T-helper 22 cell (primary cell): ENCODE data around the gene SLC7A5.
"Not testable (repeated sequence)": the region's sequence is repeated elsewhere in the genome, so short reads cannot be mapped to it uniquely, and the experiment has no call there.

Experiments
- DNase-seq: peaks from one replicate; pipeline ENCODE4 v3.0.0-alpha.2; 2020; ENCODE audit warnings: low read depth

SLC7A5 gene

DNA sequence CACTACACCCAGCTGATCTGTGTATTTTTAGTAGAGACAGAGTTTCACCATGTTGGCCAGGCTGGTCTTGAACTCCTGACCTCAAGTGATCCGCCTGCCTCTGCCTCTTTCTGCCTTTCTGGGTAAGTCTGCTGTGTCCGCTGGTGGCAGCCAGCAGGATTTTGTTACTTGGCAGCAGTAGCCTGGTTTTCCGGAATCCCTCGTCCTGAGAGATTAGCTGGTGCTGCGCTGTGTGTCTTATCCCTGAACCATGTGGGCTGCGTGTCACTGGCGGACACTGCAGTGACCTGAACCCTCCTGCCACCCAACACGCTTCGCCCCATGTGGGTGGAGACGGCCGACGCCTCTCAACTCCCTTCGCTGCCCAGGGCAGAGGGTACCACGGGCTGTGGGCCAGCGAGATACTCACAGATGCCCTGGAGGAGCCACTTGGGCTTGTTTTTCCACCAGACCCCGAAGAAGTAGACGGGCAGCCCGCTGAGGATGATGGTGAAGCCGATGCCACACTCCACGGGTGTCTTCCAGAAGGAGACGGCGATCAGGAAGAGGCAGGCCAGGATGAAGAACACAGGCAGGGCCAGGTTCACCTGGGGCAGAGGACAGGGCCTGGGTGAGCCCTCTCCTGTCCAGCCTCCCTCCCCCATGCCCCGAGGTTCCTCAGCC, 35.2 kb downstream of the SLC7A5 start:
- no peak for DNase-seq

DNA sequence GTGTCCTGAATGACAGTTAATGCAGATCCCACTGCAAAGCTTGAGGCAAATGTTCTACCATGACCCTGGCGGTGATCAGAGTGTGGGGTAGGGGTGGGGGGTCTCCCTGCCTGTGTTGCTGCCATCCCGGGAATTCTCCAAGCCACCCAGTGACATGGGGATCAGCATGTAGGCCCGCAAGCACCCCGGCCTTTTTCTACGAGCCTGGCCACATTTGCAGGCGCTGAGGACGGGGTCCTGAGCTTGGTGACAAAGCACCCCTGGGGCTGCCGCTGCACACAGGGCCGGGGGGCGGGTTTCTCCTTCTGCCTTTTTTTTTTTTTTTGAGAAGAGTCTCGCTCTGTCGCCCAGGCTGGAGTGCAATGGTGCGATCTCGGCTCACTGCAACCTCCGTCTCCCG, 35.8 kb downstream of the SLC7A5 start:
- DNase-seq = no peak

DNA sequence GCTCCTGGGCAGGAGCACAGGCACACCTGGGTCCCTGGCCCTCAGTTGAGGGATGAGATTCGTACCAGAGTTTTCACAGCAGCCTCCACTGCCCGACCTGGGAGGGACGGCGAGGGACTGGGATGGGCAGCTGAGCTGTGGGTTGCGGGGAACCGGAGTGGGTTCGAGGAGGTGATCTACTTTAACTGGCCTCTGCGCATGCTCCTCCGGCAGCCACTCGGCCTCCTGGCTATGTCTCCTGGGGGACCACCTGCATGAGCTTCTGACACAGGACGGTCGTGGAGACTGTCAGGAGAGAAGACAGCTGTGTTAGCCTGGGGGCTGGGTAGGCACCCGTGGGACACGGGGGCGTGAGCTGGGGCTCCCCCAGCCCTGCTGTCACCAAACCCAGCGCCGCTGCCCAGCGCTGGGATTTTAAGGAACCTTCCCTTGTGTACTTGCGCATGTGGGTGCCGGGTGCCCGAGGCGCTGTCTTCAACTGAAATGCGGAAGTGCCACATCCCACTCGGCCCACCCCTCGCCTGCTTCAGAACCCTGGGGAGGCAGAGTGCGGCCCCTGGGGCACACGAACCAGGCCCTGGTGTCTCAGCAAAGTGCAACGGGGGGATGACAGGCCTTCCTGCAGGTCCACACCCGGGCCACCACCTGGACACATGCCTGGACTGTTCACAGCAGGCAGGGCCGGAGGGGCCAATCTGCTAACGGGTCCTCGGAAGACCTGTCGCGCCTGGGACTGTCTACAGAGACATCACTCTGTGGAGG, 36.4 kb downstream of the SLC7A5 start:
- DNase-seq = no peak

DNA sequence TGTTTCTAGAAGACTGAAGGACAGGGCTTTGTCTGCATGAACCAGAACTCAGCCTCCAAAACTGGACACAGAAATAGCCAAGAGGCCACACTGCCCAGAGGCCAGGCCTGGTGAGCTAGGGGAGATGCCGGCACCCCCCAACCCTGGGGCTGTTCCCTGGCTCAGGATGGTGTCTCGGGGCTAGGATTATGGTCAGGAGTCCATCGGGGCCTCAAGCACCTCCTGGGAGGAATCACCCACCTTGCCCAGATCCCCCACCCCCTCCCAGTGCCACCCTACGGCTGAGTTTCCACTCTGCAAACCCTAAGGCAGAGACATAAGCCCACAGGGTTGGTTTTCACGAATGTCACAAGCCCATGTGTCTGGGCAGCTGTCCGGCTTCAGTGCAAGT, 37.2 kb downstream of the SLC7A5 start:
- DNase-seq = no peak

DNA sequence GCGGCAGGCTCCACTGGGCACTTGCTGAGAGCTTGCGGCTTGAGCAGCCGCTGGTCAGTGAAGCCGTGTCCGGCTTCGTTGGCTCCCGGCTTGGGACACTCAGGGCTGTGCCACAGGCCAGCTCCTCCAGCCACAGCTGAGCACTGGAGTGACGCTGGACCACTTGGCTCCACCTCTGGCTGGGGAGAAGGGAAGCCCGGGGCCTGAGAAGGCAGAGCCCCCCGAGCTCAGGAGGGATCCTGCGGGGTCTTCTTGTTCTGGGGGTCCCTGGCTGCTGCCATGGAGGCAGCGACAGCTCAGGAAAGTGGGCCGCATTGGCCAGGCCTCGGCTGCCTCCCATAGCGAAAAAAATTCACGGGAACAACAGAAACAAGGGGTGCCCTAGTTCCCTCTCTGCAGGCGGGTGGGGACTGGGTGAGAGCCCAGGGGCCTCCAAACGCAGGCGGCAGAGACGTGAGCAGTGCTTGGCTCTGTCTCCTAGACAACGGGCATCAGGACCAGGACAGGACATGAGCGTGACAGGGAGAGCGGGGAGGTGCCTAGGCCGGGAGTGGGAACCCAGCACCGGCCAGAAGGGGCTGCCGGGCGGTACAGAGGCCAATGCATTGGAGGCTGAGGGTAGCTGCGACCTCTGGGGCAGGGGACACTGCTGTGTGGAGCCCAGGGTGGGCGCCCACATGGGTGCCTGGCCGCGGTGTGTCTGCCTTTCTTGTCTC, 37.7 kb downstream of the SLC7A5 start:
- DNase-seq = no peak

DNA sequence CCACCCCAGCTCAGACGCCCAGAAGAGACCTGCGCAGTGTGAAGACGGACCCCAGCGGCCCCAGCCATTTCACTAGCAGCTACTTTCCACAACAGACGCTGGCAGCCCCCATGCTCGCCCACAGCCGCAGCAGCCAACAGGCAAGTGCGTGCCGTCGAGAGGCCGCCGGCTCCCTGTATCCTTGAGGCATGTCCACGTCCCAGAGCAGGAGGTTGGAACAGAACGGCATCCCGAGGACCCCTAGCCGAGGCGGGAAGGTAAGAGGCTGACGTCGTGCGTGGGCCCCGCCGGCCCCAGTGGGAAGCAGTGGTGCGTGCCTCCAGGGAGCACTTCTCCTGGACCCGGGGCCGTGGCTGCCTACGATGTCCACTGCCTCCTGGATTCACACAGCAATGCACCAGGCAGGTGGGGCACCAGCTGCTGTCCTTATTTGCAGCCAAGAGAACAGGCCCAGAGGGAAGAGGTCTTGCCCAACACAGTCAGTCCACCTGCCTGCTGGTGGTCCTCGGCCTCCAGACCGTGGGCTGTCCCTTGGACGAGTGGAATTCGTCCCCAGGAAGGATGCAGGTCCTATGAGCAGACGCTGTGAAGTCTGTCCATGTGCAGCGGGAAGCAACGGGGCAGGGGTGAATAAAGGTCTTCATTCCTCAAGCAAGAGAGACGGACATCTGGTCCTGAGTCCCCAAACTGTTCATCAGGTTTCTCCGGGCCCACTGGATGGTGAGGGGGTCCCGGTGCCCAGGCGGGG, 38.5 kb downstream of the SLC7A5 start:
- no peak for DNase-seq

DNA sequence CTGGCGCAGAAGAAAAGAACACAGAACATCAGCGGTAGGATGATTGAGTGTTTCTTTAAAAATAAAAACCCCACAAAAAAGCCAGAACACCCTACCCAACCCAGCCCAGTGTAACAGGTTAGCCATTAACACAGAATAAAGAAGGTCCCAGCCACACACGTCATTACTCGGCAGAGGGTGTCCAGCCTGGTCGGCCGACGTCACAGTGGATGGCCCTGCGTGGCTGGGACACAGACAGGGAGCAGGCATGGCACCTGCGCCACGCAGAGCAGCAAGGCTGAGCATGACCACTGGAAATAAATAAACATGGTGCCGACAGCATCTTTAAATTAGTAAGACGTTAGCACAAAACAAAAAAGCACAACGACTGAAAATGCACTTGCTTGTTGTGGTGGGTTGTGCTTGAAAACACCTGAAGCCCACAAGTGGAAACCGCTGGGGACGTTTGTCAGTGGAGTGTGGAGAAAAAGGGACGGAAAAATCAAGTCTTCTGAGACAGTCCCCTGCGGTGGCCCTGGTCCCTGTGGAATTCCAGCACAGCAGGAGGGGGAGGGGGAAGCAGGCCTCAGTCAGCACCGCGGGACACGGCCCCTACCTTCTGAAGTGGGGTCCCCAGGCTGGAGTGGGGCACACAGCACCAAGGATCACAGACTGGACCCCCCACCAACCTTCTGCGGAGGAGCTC, 39.2 kb downstream of the SLC7A5 start:
- no peak for DNase-seq

DNA sequence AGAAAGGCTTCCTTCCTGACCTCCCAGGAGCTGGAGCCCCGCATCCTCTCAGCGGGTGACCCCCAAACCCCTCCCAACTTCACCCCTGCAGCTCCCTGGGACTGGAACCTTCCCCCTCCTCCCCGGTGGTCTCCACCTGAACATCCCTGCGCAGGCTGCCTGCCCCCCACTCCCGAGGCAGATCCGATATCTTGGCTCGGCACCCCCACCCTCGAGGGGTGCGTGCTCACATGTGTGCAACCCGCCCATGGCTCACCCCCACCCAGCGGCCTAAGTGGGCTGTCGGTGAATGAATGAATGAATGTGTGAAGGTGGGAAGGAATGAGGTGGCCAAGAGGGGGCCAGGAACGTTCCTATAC, 39.7 kb downstream of the SLC7A5 start:
- DNase-seq = no peak

DNA sequence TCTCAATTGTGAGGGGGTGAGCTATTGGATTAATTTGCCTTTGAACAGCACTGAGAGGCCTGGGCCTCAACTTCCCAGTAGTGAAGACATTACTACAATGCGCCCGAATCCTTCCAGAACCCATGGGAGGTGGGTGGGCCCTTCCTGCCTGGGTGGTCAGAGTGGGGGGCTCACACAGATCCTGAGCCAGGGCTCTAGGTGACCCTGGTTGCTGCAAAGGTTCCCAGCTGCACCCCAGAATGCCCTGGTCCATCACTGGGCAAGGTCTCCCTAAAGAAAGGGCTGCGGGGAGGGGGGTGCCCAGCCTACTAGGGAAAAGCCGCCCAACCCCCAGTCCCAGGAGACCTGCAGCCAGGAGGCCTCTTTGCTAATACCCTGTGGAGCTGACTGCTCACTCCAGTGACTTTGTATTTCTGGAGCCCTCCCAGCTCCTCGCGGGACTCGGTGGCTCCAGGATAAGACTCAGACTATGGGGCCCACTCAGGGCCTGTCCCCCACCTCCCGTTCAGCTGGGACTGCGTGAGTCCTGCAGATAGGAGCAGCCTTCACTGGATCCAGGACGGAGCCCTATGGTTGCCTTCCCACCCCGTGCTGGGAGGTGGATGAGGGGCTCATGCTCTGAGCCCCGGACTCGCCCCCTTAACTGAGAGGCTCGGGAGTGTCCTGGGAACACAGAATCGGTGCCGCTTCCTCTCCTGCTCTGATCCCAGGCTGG, 40.2 kb downstream of the SLC7A5 start:
- no peak for DNase-seq

DNA sequence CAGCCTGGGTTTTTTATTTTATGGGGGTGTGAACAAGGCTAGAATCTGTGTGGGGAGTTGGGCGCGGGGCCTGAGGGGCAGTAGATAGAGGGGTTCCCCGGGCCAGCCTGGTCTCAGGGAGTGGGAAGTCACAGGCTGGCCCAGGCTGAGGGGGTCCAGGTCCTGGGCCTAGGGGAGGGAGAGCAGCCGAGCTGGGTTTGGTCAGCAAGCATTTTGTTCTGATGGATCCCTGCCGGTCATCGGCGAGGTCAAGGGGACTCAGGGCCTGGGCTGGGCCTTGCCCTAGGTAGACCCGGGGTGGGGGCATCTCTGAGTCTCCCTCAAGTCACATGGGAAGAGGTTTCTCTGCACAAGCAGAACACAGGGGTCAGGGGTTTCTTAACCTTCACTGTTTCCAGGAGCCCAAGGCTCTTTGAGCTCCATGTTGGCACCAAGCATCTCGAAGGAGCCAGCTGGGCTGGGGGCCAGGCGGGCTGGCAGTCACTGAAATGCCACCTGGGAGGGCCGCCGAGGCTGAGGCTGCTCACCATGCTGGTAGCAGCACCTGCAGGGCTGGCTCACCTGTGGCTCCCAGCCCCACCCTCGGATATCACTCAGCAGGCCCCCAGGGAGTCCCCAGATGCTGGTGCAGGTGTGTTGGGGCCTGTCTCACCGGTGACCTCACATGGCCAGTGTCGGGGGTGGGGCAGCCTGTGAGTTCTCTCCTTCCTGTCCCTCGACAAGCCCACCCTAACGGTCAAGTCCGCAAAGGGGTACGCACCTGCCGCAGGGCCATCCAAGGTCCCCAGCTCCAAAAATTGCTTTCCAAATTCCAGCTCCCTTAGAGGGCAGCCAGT, 41.0 kb downstream of the SLC7A5 start:
- no peak for DNase-seq

DNA sequence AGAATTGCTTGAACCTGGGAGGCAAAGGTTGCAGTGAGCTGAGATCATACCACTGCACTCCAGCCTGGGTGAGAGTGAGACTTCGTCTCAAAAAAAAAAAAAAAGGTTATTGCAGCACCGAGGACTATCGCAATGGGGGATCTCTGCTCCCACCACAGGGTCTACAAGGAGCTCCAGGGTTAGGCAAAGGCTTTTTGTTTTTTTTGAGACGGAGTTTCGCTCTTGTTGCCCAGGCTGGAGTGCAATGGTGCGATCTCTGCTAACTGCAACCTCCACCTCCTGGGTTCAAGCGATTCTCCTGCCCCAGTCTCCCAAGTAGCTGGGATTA, 41.8 kb downstream of the SLC7A5 start:
- DNase-seq = not testable (repeated sequence)

DNA sequence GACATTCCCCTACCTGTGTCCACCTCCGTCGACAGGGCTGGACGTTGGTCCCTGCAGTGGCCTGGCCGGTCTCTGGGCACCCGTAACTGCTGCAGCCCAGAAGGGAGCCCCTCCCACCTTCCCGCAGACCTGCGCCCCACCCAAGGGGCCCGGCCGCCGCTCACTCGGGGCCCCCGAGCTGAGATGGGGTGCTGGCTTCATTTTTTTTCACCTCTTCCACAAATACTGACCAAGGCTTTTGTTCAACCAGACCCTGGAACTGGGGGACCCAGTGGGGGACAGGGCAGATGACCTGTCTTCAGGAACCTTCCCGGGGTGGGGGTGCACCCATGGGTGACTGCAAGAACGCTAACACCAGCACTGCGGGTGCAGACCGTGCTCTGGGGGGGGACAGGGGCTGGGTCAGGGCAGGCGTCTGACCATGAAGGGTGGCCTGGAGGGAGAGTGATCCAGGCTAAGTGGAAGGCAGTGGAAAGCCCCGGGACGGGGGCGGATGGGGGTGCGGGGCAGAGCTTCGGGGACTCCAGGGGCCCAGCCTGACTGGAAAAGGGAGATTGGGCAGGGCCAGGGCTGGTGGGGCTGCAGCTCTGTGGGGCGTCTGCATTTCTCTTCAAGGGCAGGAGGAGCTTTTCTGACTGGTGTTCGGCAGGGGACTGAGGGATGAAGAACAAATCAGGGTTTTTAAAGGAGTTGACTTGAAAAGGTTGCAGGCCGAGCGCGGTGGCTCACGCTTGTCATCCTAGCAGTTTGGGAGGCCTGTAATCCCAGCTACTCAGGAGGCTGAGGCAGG, 42.3 kb downstream of the SLC7A5 start:
- no peak for DNase-seq

DNA sequence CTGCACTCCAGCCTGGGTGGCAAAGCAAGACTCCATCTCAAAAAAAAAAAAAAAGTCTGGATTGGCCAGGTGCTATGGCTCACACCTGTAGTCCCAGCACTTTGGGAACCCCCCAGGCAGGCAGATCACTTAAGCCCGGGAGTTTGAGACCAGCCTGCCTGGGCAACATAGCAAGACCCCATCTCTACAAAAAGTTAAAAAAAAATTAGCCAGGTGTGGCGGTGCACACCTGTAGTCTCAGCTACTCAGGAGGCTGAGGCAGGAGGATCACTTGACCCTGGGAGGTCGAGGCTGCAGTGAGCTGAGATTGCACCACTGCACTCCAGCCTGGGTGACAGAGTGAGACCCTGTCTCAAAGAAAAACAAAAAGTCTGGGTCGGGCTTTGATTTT, 42.9 kb downstream of the SLC7A5 start:
- not testable (repeated sequence) for DNase-seq

DNA sequence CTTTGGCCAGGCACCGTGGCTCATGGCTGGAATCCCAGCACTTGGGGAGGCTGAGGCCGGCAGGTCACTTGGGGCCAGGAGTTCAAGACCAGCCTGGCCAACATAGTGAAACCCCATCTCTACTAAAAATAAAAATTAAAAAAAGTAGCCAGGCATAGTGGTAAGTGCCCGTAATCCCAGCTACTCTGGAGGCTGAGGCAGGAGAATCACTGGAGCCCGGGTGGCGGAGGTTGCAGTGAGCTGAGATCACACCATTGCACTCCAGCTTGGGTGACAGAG, 43.5 kb downstream of the SLC7A5 start:
- not testable (repeated sequence) for DNase-seq

DNA sequence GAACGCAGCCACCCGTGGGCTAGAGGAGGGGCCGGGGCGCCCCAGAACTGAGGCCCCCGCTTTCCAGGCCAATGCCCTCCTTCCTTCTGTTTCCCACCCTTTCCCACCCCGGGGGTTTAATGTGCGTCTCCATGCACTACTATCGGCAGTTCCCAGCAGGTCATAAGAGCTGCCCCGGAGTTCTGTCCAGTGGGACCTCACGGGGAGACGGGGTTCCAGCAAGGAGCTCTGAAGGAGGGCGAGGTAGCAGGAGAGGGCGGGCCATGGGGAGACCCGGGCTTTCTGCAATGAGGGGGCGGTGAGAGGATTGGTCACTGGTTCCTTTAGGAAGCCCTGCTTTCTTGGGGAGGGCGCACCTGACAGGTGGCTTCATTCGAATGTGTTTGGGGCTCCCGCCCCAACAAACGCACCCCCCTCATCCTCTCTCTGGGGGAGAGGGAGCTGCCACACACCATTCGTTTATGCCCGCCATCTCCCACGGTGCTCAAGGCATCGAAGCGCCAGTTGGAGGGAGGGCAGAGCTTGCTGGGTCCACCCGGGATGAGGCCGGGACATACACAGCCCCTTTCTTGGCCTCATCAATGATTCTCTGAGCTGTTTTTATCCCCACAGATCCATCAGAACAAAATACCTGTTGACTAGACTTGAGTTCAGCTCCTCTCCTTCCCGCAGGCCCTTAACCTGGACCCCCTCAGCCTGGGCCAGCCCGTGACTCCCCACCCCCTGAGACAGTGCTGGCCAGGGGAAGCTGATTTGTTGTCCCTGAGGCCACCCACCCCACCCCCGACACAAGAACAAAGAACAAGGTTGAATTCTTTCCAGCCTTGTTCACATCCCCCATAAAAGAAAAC, 44.1 kb downstream of the SLC7A5 start:
- DNase-seq = no peak

DNA sequence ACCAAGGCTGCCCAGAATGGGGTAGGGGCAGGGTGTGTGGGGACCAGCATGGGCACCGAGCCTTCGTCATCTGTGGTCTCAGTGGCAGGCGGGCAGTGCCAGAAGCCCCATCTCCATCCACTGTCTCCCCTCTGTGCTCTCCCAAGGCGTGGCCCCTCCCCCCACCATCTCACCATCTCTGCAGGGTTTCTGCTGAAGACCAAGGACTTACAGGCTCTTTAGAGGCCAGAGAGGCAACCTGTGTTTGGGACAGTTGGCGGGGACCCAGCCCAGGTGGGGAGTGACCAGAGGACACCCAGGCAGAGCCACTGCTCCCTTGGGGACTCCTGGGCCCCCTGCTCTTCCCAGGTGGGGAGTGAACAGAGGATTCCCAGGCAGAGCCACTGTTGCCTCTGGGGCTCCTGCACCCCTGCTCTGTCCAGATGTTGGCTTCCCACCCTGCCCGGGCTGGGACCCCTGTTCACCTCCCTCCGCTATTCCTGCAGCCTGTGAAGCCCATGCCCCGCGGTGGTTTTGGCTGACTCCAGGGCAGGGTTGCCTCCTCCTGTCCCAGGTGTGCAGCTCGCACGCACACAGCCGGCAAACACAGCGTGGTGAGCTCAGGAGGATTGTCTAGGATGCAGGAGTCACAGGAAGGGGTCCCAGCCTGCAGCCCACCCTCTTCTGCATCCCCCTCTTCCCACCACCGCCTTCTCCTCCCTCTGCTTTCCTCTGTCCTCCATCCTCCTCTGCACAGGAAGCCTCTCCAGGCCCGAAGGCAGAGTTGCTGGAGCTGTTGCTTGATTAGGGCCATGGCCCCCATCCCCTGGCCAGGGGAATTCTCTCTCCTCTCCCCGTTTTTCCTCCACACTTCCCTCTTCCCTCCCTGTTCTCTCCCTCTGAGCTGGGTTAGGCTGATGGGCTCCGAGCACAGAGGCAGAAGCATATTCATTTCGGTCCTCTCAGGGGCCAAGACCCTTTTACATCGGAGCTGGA, 45.0 kb downstream of the SLC7A5 start:
- no peak for DNase-seq

DNA sequence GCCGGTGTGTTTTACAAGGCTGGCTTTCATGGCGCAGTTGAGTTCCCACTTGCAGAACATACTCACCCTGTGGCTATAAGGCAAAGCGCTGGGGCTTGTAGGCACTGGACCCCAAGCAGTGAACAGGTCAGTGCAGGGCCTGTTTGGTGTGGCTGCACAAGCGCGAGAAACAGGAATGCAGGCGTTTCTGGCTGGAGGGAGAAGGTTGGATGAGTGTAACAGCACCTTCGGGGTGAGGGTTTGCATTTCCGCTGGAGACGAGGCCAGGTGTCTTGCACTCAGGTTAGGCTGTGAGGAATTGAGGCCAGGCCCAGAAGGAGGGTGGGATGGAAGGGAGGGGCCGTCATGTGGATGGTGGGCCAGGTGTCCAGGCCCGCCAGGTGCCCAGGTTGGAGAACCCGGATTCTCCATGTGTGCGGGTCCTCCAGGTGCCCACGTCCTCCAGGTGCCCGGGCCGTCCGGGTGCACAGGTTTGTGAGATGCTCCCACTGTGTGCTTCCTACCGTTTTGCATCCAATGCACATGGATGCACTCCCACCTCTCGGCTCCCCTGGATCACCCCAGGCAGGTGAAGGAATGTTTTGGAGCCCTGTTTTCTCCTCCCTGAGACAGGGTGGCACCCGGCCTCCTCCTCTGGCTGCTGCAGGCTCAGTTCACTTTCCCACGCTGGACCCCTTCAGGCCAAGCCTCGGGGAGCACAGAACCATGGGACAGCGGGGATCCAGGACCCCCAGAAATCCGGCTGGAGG, 46.0 kb downstream of the SLC7A5 start:
- no peak for DNase-seq
